Measurements from ENCODE around the gene GP1BB.

DNA sequence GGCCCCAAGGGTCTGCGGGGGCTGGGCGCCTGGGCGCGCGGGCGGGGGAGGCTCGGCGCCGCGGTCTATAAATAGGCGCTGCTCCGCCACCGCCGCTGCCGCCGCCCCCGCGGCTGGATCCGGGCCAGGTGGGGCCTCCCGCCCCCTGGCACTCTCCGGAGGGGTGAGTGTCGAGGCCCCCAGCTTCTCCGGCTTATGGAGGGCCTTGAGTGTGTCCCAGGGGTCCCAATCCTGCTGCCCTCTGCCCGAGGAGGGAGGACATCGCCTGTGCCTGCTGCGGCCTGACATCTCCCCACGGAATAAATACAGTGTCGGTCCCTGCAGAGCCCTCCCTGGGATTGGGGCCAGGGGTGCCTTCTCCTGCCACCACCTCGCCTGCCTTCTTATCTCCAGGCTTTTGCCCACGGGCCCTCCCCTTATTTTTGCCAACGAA, 4.3 kb upstream of the GP1BB start:
- no peak for TF ChIP-seq POLR2A (IDR thresholded peaks at IDR 0.05; ENCODE audit: low read length)
- no peak for TF ChIP-seq GATA1 (IDR thresholded peaks at IDR 0.05; ENCODE audit: low read depth, low read length)
